ENCODE results near the gene PFKFB4.
"Not testable (repeated sequence)": the region's sequence is repeated elsewhere in the genome, so short reads cannot be mapped to it uniquely, and the experiment has no call there.

PFKFB4 gene

DNA sequence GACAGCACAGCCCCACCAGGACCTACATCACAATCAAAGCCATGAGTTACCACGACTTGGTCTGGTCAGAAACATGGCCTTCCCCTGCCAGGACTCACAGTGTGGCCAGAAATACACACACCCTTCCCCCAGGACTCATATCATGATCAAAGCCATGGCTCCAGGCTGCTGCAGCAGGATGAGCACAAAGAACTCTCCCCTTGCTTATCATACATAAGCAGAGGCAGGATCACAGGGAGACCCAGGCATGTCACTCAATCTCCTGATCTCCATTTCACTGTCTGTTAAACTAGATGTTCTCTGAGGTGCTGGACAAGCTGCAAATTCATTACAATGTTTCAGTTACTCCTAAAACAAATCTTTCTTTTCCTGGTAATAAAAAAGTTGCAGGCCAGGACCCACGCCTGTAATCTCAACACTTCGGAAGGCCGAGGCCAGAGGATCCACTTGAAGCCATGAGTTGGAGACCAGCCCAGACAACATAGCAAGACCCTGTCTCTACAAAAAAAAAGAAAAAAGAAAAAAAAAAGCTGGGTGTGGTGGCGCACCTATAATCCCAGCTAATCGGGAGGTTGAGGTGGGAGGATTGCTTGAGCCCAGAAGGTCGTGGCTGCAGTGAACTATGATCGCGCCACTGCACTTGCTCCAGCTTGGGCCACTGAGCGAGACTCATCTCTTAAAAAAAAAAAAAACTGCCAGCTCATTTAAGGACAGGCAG lies 1.2 kb downstream of the PFKFB4 start:
- Mint-ChIP-seq H3K4me1 (peaks cover 37% of the 10 kb centered on the region), H3K4me3 (peak overlapping the region; percentile 38), H3K27me3 (no peaks in the 10 kb centered on the region), H3K36me3 (no peaks in the 10 kb centered on the region), H3K9me3 (no peaks in the 10 kb centered on the region), H3K27ac (no peak overlapping the region)
- no peak for ATAC-seq

DNA sequence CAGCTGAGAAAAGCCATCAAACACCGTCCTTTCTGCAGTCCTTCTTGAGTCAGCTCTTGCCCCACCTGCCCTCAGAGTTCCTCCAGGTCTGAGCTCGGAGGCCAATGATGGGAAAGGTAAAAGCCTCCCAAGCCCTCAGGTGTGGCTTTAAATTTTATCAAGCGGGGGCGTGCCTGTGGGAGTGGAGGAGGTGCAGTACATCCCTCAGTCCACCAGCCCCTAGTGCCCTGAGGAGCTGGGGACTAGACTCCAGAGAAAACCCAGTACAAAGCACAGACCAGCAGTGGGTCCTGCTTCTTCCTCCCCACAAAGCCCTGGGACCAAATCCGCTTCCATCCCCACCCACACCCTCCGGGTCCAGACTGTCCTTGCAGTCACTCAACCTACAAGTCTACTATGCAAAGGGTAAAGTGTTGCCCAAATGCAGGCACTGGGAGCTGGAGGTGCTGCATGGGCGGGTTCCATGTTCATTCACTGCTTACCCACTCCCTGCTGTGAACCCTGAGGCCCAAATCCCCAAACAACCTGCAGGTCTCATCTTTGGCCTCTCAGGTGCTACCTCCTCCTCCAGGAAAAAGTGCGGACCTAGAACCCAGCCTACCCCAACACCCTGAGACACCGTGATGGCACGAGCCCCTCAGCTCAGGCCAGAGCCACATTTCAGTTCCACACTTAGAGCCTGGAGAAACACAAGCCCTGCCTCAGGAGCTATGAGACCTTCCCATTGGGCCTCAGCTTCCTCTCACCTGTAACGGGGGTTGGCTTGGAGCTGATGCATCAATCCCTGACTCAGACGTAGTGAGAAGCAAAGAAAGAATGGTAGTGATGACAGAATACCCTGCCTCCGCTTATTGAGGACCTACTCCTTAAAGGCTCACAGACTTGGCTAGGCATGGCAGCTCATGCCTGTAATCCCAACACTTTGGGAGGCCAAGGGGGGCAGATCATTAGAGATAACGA lies 2.4 kb downstream of the PFKFB4 start:
- no peak for ATAC-seq
- no peaks in the 10 kb centered on the region for H3K9me3 Mint-ChIP-seq
- H3K4me3 Mint-ChIP-seq = no peak overlapping the region
- peaks cover 27% of the 10 kb centered on the region for H3K4me1 Mint-ChIP-seq
- no peaks in the 10 kb centered on the region for H3K27me3 Mint-ChIP-seq
- no peaks in the 10 kb centered on the region for H3K36me3 Mint-ChIP-seq
- no peak overlapping the region for H3K27ac Mint-ChIP-seq

DNA sequence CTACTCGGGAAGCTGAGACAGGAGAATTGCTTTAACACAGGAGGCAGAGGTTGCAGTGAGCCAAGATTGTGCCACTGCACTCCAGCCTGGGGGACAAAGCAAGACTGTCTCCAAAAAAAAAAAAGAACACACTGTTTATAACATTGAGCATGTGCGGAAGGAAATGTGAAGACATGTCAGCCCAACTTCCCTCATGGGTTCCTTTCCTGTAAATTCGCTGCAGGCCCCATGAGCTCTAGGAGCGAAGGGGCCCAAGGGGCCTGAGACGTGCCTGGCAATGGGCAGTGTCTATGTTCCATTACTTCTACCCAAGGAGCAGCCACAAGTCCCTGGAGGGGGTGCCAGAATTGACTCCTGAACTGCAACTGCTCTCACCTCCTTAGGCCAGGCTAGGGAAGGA lies 3.2 kb downstream of the PFKFB4 start:
- no peaks in the 10 kb centered on the region for H3K9me3 Mint-ChIP-seq
- no peak overlapping the region for H3K27ac Mint-ChIP-seq
- no peaks in the 10 kb centered on the region for H3K36me3 Mint-ChIP-seq
- peaks cover 19% of the 10 kb centered on the region for H3K4me1 Mint-ChIP-seq
- ATAC-seq = no peak
- no peaks in the 10 kb centered on the region for H3K27me3 Mint-ChIP-seq
- H3K4me3 Mint-ChIP-seq = no peak overlapping the region

DNA sequence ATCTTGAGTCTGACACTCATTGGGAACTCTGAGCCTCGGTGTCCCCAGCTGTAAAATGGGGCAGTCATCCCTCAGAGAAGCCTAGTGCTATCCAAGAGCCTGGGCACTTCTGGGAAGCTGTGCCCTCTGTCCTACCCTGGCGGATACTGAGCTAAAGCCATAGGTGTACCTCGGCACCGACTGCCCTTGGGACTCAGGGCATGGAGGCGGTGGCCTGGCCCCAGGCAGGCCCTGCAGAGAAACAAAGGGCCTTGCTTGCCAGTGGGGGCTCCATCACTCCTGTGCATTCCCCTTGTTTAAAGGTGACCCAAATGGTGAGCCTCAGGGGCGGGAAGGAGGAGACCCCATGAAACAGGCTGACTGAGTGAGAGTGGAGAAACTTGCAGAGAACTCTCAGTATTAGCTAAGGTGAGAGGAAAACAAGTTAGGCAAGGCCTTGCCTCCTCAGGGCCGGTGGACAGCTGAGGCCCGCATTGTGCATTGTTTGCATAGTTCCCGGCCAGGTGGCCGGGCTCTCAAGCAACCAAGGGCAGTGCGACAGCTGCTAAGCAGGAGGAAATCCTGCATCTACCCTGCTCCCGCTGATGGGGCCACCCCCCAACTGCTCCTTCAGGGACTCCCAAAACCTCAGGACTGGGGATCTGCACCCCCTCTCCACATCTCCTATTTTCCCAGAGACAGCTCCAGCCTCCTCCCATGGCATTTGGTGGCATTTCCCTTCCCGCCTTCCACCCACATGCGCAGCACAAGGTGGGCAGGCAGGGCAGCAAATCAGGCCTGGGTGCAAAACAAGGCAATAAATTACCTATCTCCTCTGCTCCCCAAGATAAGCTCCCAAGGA lies 4.3 kb downstream of the PFKFB4 start:
- Mint-ChIP-seq H3K27me3 (no peaks in the 10 kb centered on the region), H3K9me3 (no peaks in the 10 kb centered on the region), H3K27ac (no peak overlapping the region), H3K4me1 (peaks cover 11% of the 10 kb centered on the region), H3K36me3 (no peaks in the 10 kb centered on the region), H3K4me3 (no peak overlapping the region)
- ATAC-seq = no peak

DNA sequence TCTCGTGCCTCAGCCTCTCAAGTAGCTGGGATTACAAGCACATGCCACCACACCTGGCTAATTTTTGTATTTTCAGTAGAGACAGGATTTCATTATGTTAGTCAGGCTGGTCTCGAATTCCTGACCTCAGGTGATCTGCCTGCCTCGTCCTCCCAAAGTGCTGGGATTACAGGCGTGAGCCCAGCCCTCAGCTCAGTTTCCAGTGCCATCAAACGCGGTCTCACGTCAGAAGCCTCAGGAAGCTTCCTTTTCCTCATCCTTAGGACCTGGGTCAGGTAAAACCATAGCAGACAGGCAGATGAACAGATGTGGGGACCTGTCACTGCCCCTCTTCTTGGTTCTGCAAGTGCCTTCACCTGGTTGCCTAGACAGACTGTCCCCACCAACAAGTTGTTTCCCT lies 5.0 kb downstream of the PFKFB4 start:
- not testable (repeated sequence) for H3K9me3 Mint-ChIP-seq, ATAC-seq, H3K27ac Mint-ChIP-seq, H3K36me3 Mint-ChIP-seq, H3K4me1 Mint-ChIP-seq, H3K27me3 Mint-ChIP-seq, H3K4me3 Mint-ChIP-seq

DNA sequence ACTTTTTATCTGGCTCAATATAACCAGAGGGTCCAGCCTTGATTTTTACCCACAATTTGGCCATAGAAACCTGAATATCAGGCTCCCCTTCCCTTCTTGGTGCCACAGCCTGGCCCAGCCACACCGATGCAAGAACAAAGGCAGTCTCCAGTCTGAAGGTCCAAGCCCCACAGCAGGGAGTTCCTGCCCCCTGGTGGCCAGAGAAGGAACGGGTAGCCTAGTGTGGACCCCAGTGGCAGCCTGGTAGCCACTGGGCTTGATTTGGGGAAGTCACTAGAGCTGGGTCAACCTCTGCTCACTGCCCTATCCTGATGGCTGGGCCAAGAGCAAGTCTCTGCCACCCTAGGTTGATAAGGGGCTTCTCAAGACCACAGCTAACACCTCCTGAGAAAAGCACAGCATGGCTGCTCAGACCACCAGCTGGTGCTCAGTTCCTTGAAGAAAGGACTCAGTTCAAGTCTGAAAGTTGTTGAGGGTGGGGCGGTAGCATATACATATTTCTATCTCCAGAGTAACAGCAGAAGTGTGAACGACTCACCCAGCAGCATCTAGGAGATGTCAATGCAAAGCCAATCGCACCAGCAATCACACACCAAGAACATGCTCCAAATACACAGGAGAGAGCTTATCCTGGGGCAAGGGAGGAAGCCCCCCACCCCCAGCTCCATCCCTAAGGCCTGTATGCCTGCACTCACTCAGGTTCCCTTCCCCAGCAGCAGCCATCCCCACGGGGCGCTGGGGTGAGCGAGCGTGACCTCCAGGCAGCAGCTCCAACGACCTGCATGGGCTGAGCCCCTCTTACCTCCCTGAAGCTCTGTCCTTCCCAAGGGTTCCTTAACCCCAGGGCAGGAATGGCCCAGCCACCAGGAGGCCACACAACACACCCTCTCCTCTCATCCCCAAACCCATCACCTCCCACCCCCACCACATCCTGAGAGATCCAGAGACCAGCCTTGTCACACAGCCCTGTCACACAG lies 7.6 kb downstream of the PFKFB4 start:
- no peaks in the 10 kb centered on the region for H3K27me3 Mint-ChIP-seq
- H3K36me3 Mint-ChIP-seq = no peaks in the 10 kb centered on the region
- no peaks in the 10 kb centered on the region for H3K4me1 Mint-ChIP-seq
- peak; percentile 91 for ATAC-seq
- H3K27ac Mint-ChIP-seq = no peak overlapping the region
- no peaks in the 10 kb centered on the region for H3K9me3 Mint-ChIP-seq
- H3K4me3 Mint-ChIP-seq = no peak overlapping the region

DNA sequence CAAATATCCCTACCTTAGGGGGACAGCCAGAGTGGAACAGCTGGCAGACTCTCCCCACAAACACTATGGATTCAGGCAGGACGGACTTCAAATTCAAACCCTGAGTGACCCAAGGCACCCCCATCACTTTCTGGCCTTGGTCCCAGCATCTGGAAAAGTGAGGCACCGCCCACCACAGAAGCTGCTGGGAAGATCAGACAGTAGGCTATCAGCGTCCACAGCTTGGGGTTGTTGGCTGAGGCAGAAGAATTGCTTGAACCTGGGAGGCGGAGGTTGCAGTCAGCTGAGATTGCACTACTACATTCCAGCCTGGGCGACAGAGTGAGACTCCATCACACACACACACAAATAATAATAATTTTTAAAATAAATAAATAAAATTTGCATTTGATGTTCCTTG lies 8.5 kb downstream of the PFKFB4 start:
- Mint-ChIP-seq H3K27ac (no peak overlapping the region), H3K36me3 (no peaks in the 10 kb centered on the region), H3K9me3 (no peaks in the 10 kb centered on the region), H3K4me3 (no peak overlapping the region), H3K4me1 (no peaks in the 10 kb centered on the region), H3K27me3 (no peaks in the 10 kb centered on the region)
- ATAC-seq = no peak

DNA sequence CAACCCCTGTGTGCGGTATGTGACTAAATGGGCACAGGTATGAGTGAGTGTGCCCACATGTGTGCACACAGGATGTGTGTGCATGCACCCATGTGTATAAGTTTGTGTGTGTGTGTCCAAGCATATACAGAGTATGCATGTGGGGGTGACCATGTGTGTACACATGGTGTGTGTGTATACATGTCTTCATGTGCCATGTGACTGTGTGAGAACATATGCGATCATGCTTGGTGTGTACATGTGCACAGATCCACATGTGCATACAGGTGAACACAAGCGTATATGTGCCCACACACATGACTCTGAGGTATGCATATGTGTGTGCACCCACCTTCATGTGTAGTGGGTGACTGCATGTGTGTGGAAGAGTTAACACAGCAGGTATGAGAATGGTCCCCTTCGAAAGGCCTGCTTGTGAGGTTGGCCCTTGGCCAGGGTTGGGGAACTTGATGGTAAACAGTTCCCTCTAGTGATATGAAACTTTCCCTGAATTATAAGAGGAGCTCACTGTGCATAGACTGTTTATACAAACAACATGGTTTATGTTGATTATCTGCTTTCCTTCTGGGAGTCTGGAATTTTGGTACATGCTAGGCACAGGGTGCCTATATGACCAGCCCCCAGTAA lies 10.3 kb downstream of the PFKFB4 start:
- H3K27ac Mint-ChIP-seq = no peak overlapping the region
- no peaks in the 10 kb centered on the region for H3K36me3 Mint-ChIP-seq
- H3K4me3 Mint-ChIP-seq = no peak overlapping the region

DNA sequence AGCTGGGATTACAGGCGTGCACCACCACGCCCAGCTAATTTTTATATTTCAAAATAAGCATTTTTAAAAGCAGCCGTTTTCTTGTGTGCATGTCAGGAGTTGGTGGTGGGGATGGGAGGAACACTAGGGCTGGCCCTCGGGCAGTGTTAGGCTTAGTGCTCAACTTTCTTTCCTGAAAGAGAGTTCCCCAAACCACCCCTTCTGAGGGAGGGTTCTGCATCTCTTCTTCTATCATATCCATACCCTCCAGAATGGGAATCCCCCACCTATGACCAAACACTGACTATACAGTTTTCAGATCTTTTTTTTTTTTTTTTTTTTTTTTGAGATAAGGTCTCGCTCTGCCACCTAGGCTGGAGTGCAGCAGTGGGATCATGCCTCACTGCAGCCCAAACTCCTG lies 12.5 kb downstream of the PFKFB4 start:
- no peaks in the 10 kb centered on the region for H3K27me3 Mint-ChIP-seq
- no peak overlapping the region for H3K27ac Mint-ChIP-seq
- no peak for ATAC-seq
- H3K4me1 Mint-ChIP-seq = no peaks in the 10 kb centered on the region
- H3K36me3 Mint-ChIP-seq = no peaks in the 10 kb centered on the region
- no peak overlapping the region for H3K4me3 Mint-ChIP-seq
- no peaks in the 10 kb centered on the region for H3K9me3 Mint-ChIP-seq

More for the DNA sequence above, 10.3 kb downstream of the PFKFB4 start:
- ATAC-seq = no peak
- no peaks in the 10 kb centered on the region for H3K9me3 Mint-ChIP-seq
- H3K4me1 Mint-ChIP-seq = no peaks in the 10 kb centered on the region
- no peaks in the 10 kb centered on the region for H3K27me3 Mint-ChIP-seq

DNA sequence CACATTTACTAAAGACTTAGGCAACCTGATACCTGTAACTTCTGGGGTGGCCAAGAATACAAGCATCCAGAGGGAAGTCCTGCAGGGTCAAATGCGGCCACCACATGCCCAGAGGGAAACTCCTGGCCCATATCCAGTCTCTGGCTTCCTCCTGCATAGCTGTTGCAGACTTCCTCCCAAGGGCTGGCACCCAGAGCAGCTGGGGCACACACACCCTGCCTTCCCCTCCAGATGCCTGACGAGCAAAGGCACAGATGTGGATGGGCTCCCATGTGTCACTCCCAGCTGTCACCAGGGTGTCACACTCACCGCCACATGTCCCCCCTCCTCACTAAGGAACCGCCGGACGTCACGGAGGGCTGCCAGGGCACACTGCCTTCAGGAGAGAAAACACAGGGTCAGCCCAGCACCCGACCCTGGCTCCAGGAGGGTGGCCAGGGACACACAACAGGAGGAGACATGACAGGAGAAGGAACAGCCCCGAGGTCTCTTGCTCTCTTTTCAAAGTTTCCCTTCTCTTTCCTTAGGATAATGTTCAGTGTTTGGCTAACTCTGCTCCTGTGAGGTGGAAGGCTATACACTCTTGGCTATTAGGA lies 13.2 kb downstream of the PFKFB4 start:
- H3K27ac Mint-ChIP-seq = no peak overlapping the region
- H3K27me3 Mint-ChIP-seq = no peaks in the 10 kb centered on the region
- H3K36me3 Mint-ChIP-seq = no peaks in the 10 kb centered on the region
- no peaks in the 10 kb centered on the region for H3K4me1 Mint-ChIP-seq
- H3K4me3 Mint-ChIP-seq = no peak overlapping the region
- ATAC-seq = no peak
- H3K9me3 Mint-ChIP-seq = no peaks in the 10 kb centered on the region

DNA sequence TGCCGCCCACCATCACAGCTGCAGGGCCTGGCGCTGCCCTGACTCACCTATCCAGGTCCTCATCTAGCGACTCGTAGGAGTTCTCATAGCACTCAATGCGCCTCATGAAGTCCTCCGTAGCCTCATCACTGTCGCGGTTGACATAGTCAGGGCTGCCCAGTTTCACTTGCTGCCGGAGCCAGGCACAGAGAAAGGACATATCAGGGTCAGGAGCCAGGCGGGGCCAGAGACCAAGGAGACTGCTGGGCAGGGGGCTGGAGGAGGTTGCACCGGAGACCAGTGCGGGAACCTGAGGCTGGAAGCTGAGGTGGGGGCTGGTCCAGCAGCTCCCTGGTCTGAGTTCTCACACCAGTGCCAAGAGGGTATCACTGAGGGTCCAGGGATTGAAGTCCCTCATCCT lies 18.2 kb downstream of the PFKFB4 start:
- no peak overlapping the region for H3K27ac Mint-ChIP-seq
- H3K4me3 Mint-ChIP-seq = no peak overlapping the region
- H3K4me1 Mint-ChIP-seq = no peaks in the 10 kb centered on the region
- peak; percentile 42 for ATAC-seq
- no peaks in the 10 kb centered on the region for H3K9me3 Mint-ChIP-seq
- no peaks in the 10 kb centered on the region for H3K27me3 Mint-ChIP-seq
- no peaks in the 10 kb centered on the region for H3K36me3 Mint-ChIP-seq

DNA sequence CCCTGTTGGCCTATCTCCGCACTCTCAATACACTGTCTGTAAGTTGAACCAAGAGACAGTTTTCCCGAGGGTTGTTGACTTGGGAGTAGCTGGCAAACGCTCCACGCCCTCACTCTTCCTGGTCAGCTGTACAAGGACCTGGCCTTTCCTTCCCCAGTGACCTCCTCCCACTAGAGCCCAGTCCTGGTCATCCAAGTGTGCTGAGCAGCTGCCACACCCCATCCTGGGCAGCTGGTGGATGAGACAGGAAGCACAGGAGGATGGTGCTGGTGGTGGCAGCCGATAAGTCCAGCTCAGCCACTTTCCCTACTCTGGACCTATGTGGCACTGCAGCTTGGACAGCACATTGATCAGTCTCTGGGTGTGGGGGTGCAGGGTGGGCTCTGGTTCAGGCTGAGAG lies 19.8 kb downstream of the PFKFB4 start:
- H3K9me3 Mint-ChIP-seq = no peaks in the 10 kb centered on the region
- no peak for ATAC-seq
- H3K36me3 Mint-ChIP-seq = no peaks in the 10 kb centered on the region
- H3K27me3 Mint-ChIP-seq = no peaks in the 10 kb centered on the region
- H3K27ac Mint-ChIP-seq = no peak overlapping the region
- H3K4me3 Mint-ChIP-seq = no peak overlapping the region
- H3K4me1 Mint-ChIP-seq = no peaks in the 10 kb centered on the region

DNA sequence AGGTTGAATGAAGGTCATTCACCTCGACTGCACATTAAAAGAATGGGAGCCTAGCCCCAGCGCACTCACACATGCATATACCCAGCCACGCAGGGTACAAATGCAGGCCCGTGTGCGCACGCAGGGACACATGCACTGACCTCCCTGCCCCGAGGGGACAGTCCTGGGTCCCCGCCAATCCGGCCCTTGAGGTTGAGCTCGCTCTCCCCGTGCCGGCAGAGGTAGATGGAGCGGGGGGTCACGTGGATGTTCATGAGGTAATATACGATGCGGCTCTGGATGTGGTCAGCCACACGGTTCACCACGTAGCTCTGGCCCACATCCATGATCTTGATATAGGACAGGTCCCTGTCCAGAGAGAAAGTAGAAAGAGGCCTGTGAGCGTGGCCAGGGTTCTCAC lies 20.5 kb downstream of the PFKFB4 start:
- no peak for ATAC-seq

DNA sequence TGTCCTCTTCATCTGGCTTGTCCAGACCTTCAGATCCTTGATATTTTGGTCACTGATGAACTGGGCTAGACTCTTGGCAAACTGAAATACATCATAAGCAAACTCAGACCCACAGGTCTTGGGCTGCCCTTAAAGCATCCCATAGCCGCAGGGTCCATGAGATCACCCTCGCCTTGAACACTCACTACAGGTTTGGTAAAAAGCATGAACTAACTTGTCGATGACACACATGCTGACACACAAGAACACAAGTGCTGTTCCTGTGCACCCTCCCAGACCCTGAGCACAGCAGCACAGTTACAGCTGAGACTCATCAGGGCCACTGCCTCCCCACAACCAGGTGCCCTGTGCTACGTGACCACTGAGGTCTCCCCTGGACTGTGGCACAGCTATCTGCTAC lies 21.0 kb downstream of the PFKFB4 start:
- H3K27me3 Mint-ChIP-seq = no peaks in the 10 kb centered on the region
- H3K9me3 Mint-ChIP-seq = no peaks in the 10 kb centered on the region
- no peaks in the 10 kb centered on the region for H3K4me1 Mint-ChIP-seq
- ATAC-seq = no peak
- H3K36me3 Mint-ChIP-seq = no peaks in the 10 kb centered on the region
- no peak overlapping the region for H3K4me3 Mint-ChIP-seq
- H3K27ac Mint-ChIP-seq = no peak overlapping the region

More for the DNA sequence above, 20.5 kb downstream of the PFKFB4 start:
- H3K4me3 Mint-ChIP-seq = no peak overlapping the region
- H3K4me1 Mint-ChIP-seq = no peaks in the 10 kb centered on the region
- H3K27me3 Mint-ChIP-seq = no peaks in the 10 kb centered on the region
- H3K27ac Mint-ChIP-seq = no peak overlapping the region
- no peaks in the 10 kb centered on the region for H3K36me3 Mint-ChIP-seq
- no peaks in the 10 kb centered on the region for H3K9me3 Mint-ChIP-seq
